HG03097 (cell line): Measurements from ENCODE around the gene GRK6.

Experiments
- ATAC-seq: cut with Tn5 transposase; IDR thresholded peaks from one replicate; pipeline ENCODE4 v1.9.1; 2021; ENCODE audit not compliant: unreplicated experiment, low FRiP score

The GRK6 gene

DNA sequence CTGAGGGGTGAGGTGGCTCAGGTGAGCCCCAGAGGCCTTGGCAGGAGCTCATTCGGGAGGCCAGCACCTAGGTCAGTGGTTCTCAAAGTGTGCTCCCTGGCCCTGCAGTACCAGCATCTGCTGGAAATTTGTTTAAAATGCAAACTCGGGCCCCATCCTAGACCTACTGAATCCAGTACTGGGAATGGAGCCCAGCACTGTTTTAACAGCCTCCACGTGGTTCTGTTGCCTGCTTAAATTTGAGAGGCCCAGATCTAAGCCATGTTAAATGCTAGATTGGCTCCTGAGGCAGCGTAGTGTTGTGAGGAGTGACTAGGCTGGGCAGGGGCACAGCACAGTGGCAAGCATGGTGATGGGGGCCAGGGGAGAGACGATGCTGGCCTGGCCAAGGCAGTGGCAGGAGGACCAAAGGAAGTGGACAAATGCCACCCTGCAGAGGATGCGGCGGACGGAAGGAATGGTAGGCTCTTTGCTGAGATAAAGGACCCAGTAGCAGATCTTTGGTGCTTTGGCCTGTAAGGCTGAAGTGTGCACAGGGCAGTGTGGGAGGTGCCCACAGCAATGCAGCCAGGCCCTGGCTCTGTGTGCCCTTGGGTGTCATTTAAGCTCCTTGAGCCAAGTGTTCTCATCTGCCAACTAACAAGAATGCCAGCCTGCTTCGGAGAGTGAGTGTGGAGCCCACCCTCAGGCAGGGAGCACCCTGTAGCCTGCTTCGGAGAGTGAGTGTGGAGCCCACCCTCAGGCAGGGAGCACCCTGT is 24.4 kb downstream of the GRK6 start:
- no peak for ATAC-seq

- ATAC-seq: no peak
Measured at GRCh38 chr5:177452688-177453638, 26.5 kb downstream of the GRK6 start.

GRCh38 chr5:177453852-177454396 is 27.4 kb downstream of the GRK6 start:
- ATAC-seq: peak; percentile 1

DNA sequence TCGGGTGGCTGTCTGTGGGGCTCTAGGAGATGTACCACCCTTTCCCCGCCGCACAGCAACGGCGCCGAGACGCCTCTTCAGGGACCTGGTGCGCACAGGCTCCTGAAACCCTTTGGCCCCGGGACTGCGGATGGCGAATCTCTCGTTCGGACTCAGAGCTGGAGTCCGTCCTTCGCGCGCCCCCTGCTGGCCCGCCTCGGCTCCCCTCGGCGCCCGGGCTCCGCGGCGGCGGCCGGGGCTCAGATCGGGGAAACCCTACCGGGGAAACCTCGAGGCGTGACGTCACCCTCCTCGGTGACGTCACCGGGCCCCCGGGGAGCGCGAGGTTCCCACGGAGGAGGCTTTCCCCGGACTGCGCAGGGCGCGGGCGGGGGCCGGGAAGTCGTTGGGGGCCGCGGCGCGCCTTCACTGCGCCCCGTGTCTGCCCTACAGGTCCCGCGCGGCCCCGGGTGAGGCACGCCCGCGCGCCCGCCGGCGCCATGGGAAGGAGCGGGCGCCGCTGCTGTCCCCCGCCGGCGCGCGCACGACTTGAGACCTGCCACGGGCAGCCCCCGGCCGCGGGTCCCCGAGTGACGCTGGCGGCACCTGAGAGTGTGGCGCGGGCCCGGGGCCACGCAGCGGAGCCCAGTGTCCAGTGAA is 28.0 kb downstream of the GRK6 start:
- ATAC-seq: peak; percentile 43

DNA sequence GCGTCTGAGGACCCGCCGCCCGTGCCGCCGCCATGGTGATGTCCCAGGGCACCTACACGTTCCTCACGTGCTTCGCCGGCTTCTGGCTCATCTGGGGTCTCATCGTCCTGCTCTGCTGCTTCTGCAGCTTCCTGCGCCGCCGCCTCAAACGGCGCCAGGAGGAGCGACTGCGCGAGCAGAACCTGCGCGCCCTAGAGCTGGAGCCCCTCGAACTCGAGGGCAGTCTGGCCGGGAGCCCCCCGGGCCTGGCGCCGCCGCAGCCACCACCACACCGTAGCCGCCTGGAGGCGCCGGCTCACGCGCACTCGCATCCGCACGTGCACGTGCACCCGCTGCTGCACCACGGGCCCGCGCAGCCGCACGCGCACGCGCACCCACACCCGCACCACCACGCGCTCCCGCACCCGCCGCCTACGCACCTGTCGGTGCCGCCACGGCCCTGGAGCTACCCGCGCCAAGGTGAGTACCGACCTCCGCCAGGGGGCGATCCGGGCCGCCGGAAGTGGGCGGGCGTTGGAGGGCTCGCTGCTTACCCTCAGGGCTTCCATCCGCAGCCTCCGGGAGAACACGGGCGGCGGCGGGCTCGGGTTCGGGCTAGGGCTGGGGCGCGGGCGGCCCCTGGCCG is 28.7 kb downstream of the GRK6 start:
- peak; percentile 52 for ATAC-seq

DNA sequence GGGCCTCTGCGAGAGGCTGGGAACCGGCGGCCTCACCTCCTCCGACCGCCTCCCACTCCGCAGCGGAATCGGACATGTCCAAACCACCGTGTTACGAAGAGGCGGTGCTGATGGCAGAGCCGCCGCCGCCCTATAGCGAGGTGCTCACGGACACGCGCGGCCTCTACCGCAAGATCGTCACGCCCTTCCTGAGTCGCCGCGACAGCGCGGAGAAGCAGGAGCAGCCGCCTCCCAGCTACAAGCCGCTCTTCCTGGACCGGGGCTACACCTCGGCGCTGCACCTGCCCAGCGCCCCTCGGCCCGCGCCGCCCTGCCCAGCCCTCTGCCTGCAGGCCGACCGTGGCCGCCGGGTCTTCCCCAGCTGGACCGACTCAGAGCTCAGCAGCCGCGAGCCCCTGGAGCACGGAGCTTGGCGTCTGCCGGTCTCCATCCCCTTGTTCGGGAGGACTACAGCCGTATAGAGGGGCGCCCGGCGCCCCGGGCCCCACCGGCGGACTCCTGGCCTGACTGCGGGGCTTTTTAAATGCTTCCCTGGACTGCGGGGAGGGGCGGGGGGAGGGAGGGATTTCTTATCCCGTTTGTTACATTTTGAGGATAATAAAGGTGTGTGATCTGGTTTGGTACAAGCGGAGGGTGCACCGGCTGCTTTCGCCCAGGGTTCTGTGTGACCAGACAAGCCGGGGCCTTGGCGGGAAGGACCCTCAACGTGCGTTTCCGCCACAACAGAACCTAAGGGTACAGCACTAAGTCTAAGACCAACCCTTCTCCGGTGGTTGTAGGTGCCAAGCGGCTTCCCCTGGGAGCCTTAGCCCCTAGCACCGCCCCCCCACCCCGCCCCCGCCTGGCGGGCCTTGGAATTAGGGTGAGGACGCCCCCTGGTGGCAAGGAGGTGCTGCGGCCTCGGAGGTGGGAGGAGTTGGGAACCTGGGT is 29.4 kb downstream of the GRK6 start:
- ATAC-seq: no peak

DNA sequence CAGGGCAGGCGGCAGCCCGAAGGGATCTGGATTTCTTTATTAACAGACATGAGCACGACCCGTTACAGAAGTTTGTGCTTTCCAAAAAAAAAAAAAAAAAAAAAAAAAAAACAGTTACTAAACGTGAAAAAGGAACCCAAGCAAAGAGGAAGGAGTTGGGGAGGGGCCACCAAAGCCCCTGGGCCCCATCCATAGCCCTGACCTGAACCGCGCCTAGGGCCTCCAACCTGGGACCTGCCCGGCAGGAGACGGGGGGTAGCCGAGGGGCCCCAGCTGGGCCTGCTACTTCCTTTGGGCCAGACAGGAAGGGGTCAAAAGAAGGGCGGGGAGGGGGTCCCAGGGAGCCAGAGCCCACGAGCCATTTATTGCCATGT is 30.1 kb downstream of the GRK6 start:
- no peak for ATAC-seq

- ATAC-seq: peak; percentile 29
Measured at GRCh38 chr5:177456976-177457851, 30.7 kb downstream of the GRK6 start.

GRCh38 chr5:177457852-177458681 is 31.6 kb downstream of the GRK6 start:
- no peak for ATAC-seq

GRCh38 chr5:177458912-177459350 is 32.5 kb downstream of the GRK6 start:
- no peak for ATAC-seq

DNA sequence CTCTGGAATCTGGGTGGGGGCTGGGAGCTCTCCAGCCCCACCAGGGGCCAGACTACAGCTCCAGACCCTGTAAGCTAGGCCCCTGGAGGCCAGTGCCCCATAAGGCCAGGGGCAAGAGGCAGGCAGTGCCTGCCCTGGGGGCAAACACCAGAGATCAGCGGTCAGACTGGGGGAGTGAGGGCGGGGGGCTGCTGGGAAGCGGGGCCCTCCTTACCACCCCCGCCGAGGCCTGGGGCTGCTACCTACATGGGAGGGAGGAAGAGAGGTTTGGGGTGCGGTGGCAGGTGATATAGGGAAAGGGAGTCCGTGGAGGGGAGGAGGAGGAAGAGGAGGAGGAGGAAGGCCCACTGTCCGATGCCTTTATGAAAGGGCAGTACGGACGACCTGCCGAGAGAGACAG is 32.9 kb downstream of the GRK6 start:
- ATAC-seq: no peak

DNA sequence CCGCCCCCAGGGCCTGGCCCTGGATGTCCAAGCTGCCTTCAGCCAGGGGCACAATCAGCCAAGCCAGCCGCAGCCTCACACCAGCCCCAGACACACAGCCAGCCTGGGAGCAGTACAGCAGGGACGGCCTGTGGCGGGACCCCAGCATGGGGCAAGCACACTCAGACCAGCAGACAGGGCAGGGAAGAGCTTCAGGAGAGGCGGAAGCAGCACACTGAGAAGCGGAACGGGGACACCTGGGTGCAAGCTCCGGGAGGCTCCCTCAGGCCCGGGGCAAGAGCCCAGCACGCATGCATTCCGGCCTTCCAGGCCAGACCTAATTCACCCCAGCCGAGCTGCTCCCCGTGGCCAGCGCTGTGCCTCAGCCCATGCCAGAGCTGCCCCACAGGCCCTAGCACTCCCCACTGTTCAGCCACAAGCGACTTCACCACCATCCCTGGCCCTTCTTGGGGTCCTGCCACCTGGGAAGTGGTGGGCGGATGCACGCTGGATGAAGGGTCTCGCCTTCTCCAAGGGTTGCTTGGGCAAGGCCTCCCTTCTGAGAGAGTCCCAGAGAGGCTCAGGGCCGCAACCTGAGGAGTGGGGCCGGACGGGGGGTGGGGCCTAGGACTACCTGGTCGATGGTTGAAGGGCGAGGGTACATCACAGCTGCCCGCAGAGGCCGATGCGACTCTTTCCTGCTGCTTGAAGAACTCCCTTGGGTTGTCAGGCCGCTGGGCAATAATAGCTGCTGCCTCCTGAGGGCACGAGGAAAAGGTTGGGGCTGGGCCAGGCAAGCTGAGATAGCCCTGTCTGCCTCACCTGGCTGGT is 33.5 kb downstream of the GRK6 start:
- no peak for ATAC-seq

DNA sequence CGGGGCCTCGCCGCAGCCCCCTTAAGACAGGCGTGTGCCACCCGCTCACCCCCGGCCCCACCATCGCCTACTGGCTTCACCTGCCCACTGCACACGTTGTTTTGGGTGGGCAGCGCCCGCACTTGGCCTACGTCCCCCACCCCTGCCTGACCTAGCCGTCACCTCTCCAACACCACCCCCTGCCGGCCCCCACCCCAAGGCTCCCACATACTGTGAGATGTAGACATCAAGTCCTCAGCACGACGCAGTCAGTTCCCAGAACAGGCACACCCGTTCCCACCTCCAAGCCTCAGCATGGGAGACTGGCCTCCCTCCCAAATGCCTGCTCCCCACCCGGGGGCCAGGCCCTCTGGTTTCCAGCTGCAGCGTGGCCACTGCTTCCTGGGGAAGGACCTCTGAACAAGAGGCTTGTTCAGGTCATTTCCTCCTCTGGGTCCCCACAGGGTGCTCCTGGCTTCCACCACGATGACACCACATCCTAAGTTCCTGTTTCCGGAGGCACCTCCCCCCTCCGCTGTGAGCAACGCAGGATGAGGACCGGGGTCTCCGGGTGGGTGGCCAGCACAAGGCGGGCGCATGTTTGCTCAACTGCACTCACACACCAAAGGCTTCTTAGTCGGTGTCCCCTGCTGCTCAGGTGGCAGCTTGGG is 35.7 kb downstream of the GRK6 start:
- ATAC-seq: no peak

DNA sequence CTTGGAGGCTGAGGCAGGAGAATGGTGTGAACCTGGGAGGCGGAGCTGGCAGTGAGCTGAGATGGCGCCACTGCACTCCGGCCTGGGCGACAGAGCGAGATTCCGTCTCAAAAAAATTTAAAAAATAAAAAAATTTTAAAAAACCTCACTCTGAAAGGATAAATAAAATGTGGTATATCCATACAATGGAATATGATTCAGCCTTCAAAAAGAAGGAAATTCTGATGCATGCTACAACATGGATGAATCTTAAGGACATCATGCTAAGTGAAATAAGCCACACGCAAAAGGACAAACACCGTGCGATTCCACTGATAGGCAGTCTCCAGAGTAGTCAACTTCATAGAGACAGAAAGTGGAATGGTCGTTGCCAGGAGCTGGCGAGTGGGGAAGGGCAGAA is 38.6 kb downstream of the GRK6 start:
- no peak for ATAC-seq

DNA sequence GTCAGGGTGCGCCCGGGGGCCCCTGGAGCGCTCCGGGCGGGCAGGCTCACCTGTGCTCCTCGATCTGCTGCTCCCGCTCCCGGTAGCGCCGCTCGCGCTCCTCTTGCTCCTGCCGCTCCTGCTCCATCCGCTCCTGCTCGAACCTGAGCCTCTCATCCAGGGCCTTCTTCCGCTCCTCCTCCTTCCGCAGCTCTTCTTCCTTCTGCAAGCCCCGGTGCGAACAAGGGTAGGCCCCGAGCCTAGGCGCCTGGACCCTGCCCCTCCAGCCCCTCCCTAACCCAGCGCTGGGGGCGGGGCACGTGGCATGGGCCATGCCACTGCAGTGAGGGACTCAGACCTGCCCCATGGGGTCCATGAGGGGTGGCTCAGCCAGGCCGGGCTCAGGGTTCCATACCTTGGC is 40.4 kb downstream of the GRK6 start:
- ATAC-seq: no peak

DNA sequence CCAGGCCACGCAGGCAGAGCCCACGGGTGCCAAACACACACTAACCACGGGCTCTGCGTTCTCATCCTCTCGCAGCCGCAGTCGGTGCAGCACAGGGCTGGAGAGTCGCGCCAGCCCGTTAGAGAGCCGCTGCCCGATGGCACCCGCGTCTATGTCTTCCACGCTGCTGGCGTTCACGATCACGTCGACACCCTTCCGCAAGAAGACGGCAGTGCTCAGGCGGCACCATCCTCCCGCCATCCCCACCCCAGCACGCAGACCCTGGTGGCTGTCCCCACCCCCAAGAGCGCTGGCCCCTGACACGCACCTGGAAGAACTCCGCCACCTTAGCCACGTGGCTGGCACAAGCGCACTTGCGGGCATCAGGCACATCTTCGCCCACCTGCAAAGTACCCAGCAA is 41.0 kb downstream of the GRK6 start:
- no peak for ATAC-seq
